Epithelial cell of proximal tubule (primary cell): ENCODE data around the gene PSMD10. TPM values are rescaled to one million over a fixed set of nuclear protein-coding genes. Genes with fewer than 3 reads are reported as not detected.
A peak's percentile ranks its signal among the peaks of the same experiment; 100 is the strongest.

Experiments used
- DNase-seq: peaks from one replicate; pipeline ENCODE4 v3.0.0-alpha.2; 2011; ENCODE audit warnings: low read depth
- H3K4me3 ChIP-seq: 2 replicates; pipeline ENCODE4 v1.5.1; 2011; ENCODE audit warnings: low read depth, mild to moderate bottlenecking, low read length
- total RNA-seq: library from RNA; depleted of rRNA; stranded (reverse); fragments of >200 nt; gene quantifications from 2 replicates; pipeline ENCODE4 v1.2.3, GENCODE V29; 2015
- TF ChIP-seq, protein P1 (sequence below): conservative IDR thresholded peaks from 2 replicates; pipeline ENCODE4 v1.5.1; 2012; ENCODE audit warnings: low read depth, mild to moderate bottlenecking, low read length

Gene PSMD10
- total RNA-seq, 1 donor from 2014 or later = 46.5 TPM

DNA sequence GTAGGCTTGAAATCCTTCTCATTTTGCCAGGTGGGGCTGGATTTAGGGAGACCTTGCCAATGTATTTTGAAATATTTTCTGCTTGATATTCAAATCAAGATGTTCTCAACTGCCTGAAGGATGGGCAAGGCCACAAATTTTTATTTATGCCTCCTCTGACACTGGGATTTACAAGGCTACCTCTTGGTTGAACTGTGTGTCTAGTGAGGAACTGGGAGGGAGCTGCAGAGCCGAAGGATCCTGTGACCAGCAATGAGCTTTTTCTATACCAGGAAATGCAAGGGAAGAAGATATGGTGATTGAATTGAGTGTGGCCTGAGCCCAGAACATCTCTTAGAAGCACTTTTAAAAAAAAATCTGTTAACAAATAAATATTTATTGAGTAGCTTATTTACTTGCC lies 31.5 kb downstream of the PSMD10 start:
- no peak overlapping the region for H3K4me3 ChIP-seq
- DNase-seq = no peak
- TF ChIP-seq, protein P1, sequence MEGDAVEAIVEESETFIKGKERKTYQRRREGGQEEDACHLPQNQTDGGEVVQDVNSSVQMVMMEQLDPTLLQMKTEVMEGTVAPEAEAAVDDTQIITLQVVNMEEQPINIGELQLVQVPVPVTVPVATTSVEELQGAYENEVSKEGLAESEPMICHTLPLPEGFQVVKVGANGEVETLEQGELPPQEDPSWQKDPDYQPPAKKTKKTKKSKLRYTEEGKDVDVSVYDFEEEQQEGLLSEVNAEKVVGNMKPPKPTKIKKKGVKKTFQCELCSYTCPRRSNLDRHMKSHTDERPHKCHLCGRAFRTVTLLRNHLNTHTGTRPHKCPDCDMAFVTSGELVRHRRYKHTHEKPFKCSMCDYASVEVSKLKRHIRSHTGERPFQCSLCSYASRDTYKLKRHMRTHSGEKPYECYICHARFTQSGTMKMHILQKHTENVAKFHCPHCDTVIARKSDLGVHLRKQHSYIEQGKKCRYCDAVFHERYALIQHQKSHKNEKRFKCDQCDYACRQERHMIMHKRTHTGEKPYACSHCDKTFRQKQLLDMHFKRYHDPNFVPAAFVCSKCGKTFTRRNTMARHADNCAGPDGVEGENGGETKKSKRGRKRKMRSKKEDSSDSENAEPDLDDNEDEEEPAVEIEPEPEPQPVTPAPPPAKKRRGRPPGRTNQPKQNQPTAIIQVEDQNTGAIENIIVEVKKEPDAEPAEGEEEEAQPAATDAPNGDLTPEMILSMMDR = no peak

DNA sequence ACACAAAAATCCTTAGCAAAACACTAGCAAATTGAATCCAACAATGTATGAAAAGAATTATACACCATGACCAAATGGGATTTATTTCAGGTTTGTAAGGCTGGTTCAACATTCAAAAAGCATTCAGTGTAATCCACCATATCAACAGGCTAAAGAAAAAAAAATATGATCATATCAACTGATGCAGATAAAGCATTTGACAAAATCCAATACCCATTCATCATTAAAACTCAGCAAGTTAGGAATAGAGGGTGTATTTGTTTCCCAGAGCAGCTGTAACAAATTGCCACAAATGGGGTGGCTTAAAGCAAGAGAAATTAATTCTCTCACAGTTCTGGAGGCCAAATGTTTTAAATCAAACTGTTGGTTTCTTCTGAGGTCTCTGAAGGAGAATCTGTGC lies 35.8 kb downstream of the PSMD10 start:
- H3K4me3 ChIP-seq = no peak overlapping the region
- TF ChIP-seq, protein P1 = no peak
- no peak for DNase-seq

DNA sequence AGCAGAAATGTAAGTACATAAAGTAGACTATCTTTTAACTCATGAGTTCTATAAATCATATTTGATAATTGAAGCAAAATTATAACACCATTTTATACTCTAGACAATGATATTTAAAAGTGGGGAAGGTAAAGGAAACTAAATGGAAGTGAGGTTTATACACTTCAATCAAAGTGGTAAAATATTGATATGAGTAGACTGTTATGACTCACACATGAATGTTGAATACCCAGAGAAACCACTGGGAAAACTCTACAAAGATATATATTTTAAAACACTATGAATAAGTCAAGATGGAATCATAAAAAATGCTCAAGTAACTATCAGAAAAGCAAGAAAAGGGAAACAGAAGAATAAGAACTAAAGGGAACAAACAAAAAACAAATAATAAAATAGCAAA lies 38.1 kb downstream of the PSMD10 start:
- TF ChIP-seq, protein P1 = no peak
- no peak for DNase-seq
- H3K4me3 ChIP-seq = no peak overlapping the region

DNA sequence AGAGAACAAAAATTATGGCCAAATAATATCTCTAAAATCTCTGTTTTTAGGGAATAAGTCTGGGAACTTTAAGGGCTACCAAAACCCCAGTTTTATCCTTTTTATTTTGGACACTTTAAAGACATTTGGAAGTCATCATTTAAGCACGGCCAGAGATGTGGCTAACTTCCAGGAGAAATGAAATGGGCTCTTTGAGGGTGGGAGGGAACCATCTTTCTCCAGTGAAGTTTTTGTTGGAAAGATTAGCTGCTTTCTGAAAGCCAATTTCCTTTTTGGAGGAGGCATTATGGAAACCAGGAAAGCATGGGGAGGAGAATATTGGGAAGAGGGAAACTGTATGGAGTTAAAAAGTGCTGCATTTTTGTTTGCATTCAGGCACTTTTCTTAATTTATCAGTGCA lies 41.7 kb downstream of the PSMD10 start:
- no peak overlapping the region for H3K4me3 ChIP-seq
- TF ChIP-seq, protein P1 = no peak
- no peak for DNase-seq

DNA sequence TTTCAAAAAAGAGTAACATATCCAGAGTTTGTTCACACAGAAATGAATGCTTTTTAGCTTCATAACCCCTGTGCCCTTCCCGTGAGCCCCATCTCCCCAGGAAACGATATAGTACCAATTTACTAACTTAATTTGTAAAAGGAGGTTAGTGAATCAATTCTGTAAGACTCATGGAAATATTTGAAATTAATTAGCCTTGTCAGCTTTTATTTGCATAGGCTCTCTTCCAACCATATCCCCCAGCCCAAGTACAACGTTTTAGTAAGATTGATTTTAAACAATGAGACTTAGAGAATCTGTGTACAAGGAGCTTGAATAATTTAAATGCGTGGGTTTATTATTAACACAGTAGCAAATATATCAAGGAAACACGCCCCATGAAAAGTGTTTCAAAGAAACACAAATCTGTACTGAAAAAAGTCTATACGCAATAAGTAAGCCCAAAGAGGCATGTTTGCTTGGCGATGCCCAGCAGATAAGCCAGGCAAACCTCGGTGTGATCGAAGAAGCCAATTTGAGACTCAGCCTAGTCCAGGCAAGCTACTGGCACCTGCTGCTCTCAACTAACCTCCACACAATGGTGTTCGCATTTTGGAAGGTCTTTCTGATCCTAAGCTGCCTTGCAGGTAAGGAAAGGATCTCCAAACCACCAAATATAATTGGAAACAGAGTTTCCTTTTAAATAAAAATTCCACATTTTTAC lies 46.6 kb downstream of the PSMD10 start, which contains the start of gene VSIG1:
TSS of gene VSIG1 (plus strand) at position 512 of the 703 bp plus-strand sequence. CDS start at position 578, 66 bp downstream.
- TF ChIP-seq, protein P1 = no peak
- no peak within 1 kb of the TSS for H3K4me3 ChIP-seq
- no peak for DNase-seq

DNA sequence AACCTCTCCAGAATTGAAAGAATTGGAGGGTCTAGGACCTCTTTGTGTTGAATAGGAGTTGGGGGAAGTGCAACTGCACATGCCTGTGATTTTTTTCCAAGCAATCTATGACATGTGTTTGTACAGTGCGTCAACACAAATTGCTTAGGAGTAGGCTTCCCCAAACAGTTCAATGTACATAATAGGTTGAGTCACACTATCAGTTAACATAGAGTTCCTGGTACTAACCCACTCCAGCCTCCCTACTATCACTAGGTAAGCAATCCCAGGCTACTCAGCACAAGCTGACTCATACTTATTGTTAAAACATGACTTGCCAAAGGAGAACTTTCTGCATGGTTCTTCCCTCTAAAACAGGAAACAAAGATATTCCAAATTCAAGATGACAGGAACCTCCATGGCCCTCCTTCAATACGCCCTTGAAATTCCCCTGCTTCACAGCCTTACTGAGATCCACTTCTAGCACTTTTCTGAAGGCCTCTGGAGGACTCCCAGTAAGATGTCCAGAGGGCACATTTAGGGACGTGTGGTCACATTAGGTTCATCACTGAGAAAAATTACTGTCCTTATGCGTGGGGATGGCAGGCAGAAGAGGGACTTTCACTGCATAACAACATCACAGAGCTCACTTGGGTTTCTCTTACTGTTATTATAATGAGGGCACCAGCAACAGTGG lies 54.9 kb downstream of the PSMD10 start:
- TF ChIP-seq, protein P1 = no peak
- peak; percentile 27 for DNase-seq
- H3K4me3 ChIP-seq = no peak overlapping the region
